ENCODE results near the gene PRTG.
A peak's percentile ranks its signal among the peaks of the same experiment; 100 is the strongest.

PRTG gene

DNA sequence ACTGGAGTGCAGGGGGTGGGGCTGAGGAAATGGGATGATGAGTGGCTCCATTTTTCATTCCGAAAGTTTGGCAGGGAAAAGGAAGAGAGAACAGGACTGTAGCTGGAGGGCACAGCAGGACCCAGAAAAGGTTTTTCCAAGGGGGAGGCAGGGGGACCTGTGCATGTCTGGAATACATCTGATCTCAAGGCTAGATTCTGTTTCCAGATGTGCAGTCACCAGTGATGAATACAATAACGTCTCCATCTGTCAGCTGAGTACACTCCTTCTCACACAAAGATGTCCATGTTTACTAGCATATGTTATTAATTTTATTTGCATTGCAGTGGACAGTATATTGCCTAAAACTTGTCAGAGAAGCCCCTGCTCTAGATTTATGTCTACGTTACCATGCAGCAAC is 39.9 kb upstream of the PRTG start:
- DNase-seq (ENCODE audit: low read depth) = no peak
- TF ChIP-seq CTCF (IDR thresholded peaks at IDR 0.05; ENCODE audit: low read depth, low read length, missing control alignments) = no peak
- in situ Hi-C loops (cut with HindIII; ENCODE audit: low sequenced_read_pairs) = no loop called here
- no peak overlapping the region for H3K4me3 ChIP-seq (ENCODE audit: low read depth, low read length)

DNA sequence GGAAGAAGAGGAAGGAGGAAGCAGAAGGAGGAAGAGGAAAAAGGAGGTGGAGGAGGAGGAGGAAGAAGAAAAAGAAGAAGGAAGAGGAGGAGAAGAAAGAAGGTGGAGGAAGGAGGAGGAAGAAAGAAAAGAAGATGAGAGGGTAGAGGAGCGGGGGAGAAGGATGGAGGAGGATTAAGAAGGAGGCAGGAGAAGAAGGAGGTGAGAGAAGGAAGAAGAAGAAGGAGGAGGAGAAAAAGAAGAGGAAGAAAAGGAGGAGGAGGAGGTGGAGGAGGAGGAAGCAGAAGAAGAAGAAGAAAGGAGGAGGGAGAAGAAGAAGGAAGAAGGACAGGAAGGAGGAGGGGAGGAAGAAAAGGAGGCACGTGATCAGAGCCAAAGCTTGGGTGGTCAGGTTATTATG is 37.3 kb upstream of the PRTG start:
- no peak overlapping the region for H3K4me3 ChIP-seq (ENCODE audit: low read depth, low read length)
- DNase-seq (ENCODE audit: low read depth) = no peak
- no peak for TF ChIP-seq CTCF (IDR thresholded peaks at IDR 0.05; ENCODE audit: low read depth, low read length, missing control alignments)
- in situ Hi-C loops (cut with HindIII; ENCODE audit: low sequenced_read_pairs) = no loop called here

GRCh38 chr15:55778932-55779331 is 36.0 kb upstream of the PRTG start:
- H3K4me3 ChIP-seq (ENCODE audit: low read depth, low read length) = no peak overlapping the region
- DNase-seq (ENCODE audit: low read depth) = no peak
- TF ChIP-seq CTCF (IDR thresholded peaks at IDR 0.05; ENCODE audit: low read depth, low read length, missing control alignments) = no peak
- in situ Hi-C loops (cut with HindIII; ENCODE audit: low sequenced_read_pairs) = no loop called here

- DNase-seq (ENCODE audit: low read depth) = no peak
- no peak overlapping the region for H3K4me3 ChIP-seq (ENCODE audit: low read depth, low read length)
- no peak for TF ChIP-seq CTCF (IDR thresholded peaks at IDR 0.05; ENCODE audit: low read depth, low read length, missing control alignments)
- in situ Hi-C loops (cut with HindIII; ENCODE audit: low sequenced_read_pairs) = no loop called here
Observed at GRCh38 chr15:55775316-55775715, 32.4 kb upstream of the PRTG start.

- no peak overlapping the region for H3K4me3 ChIP-seq (ENCODE audit: low read depth, low read length)
- in situ Hi-C loops (cut with HindIII; ENCODE audit: low sequenced_read_pairs) = loop anchor here (5.0 kb wide), 1 partner anchor 42 kb away; no protein-coding TSS in a partner anchor
- TF ChIP-seq CTCF (IDR thresholded peaks at IDR 0.05; ENCODE audit: low read depth, low read length, missing control alignments) = peak; percentile 65
- DNase-seq (ENCODE audit: low read depth) = no peak
Observed at GRCh38 chr15:55774113-55774970, 31.4 kb upstream of the PRTG start.

GRCh38 chr15:55770806-55771205 is 27.9 kb upstream of the PRTG start:
- no peak overlapping the region for H3K4me3 ChIP-seq (ENCODE audit: low read depth, low read length)
- in situ Hi-C loops (cut with HindIII; ENCODE audit: low sequenced_read_pairs) = loop anchor here (5.0 kb wide), 1 partner anchor 39 kb away; no protein-coding TSS in a partner anchor
- no peak for DNase-seq (ENCODE audit: low read depth)
- no peak for TF ChIP-seq CTCF (IDR thresholded peaks at IDR 0.05; ENCODE audit: low read depth, low read length, missing control alignments)
